SJSA1 (cell line): Measurements from ENCODE around the gene ANKRD23. TPM values are rescaled to one million over a fixed set of nuclear protein-coding genes. Genes with fewer than 3 reads are reported as not detected.
"Not testable (repeated sequence)": the region's sequence is repeated elsewhere in the genome, so short reads cannot be mapped to it uniquely, and the experiment has no call there.

ENCODE experiments used
- DNase-seq, 2 experiments: peaks; one replicate each; pipeline ENCODE4 v3.0.0-alpha.2; 2015 to 2020; ENCODE audit warnings: low spot score in 2 of 2, low read depth in 1 of 2
- H3K27ac ChIP-seq: fragments of 250-450 bp; sonication (Bioruptor Pico); 2 replicates; pipeline ENCODE4 v1.5.1; 2020; ENCODE audit warnings: mild to moderate bottlenecking, moderate library complexity
- H3K27me3 ChIP-seq: fragments of 250-450 bp; sonication (Bioruptor Pico); replicated peaks from 2 replicates; pipeline ENCODE4 v1.5.1; 2020; ENCODE audit warnings: mild to moderate bottlenecking, moderate library complexity
- H3K36me3 ChIP-seq: fragments of 250-450 bp; sonication (Bioruptor Pico); 2 replicates; pipeline ENCODE4 v1.5.1; 2020; ENCODE audit warnings: mild to moderate bottlenecking
- H3K4me1 ChIP-seq: fragments of 250-450 bp; sonication (Bioruptor Pico); replicated peaks from 2 replicates; pipeline ENCODE4 v1.6.1; 2021; ENCODE audit warnings: mild to moderate bottlenecking
- H3K4me3 ChIP-seq: fragments of 250-450 bp; sonication (Bioruptor Pico); 2 replicates; pipeline ENCODE4 v1.5.1; 2020; ENCODE audit warnings: mild to moderate bottlenecking
- H3K9me3 ChIP-seq: fragments of 250-450 bp; sonication (Bioruptor Pico); replicated peaks from 2 replicates; pipeline ENCODE4 v1.5.1; 2020; ENCODE audit warnings: mild to moderate bottlenecking
- total RNA-seq: library from RNA; depleted of rRNA; stranded (reverse); fragments of >200 nt; shearing (Covaris generic); gene quantifications from 2 replicates; pipeline ENCODE4 v1.2.3, GENCODE V29; 2014

The ANKRD23 gene
- total RNA-seq, 1 experiment from 2014 or later: 2.5 TPM

DNA sequence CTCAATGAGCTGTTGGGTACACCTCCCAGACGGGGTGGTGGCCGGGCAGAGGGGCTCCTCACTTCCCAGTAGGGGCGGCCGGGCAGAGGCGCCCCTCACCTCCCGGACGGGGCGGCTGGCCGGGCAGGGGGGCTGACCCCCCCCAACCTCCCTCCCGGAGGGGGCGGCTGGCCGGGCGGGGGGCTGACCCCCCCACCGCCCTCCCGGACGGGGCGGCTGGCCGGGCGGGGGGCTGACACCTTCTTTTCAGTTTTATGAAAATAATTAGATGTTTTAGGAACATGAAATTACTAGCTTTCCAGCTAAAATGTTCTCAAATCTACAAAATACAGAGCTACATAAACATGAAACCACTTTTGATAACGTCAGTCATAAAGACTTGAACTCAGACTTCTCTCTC is 37.9 kb downstream of the ANKRD23 start:
- H3K4me1 ChIP-seq, H3K27ac ChIP-seq, H3K27me3 ChIP-seq, H3K4me3 ChIP-seq, DNase-seq: not testable (repeated sequence)
- peaks cover 11% of the 10 kb centered on the region for H3K9me3 ChIP-seq
- peaks cover 14% of the 10 kb centered on the region for H3K36me3 ChIP-seq

DNA sequence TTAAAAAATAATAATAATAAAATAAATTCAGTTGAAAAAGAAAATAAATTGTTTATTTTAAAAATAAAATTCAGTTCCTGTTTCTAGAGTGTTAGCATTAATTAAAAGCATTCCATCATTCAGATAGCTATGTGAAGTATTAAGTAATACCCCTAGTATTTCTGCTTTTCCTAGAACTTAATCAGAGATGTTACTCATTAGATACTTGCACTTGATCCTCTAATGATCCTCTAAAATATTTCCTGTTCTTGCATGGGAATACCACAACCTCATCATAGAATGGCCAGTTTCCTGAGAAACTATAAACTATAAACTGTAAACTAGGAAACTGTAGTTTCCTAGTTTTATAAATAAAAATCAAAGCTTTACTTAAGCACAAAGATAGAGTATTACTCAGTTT is 38.8 kb downstream of the ANKRD23 start:
- Histone ChIP-seq H3K4me3 (no peak overlapping the region), H3K4me1 (no peaks in the 10 kb centered on the region), H3K9me3 (peaks cover 18% of the 10 kb centered on the region), H3K36me3 (peaks cover 24% of the 10 kb centered on the region), H3K27ac (no peak overlapping the region), H3K27me3 (no peaks in the 10 kb centered on the region)
- DNase-seq: no peak

DNA sequence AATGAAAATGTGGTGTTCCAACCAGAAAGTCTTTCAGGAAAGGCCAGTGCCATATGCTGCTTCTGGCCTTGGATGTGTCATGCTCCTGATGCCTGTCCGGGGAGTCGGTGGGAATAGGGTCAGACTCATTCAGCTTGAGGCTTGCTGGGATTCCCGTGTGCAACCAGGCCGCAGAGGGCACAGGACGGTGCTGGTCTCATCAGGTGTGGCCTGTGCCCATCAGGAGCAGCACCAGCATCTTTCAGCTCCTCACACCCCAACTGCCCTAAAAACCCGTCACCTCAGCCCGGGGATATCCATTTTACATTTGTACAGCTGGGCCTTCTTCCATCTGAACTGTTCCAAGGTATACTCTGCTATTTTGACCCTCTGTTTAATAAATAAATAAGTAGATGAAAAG is 41.1 kb downstream of the ANKRD23 start:
- no peak for DNase-seq
- no peaks in the 10 kb centered on the region for H3K27me3 ChIP-seq
- H3K9me3 ChIP-seq: peaks cover 18% of the 10 kb centered on the region
- H3K4me3 ChIP-seq: no peak overlapping the region
- H3K36me3 ChIP-seq: peaks cover 34% of the 10 kb centered on the region
- no peaks in the 10 kb centered on the region for H3K4me1 ChIP-seq
- no peak overlapping the region for H3K27ac ChIP-seq

DNA sequence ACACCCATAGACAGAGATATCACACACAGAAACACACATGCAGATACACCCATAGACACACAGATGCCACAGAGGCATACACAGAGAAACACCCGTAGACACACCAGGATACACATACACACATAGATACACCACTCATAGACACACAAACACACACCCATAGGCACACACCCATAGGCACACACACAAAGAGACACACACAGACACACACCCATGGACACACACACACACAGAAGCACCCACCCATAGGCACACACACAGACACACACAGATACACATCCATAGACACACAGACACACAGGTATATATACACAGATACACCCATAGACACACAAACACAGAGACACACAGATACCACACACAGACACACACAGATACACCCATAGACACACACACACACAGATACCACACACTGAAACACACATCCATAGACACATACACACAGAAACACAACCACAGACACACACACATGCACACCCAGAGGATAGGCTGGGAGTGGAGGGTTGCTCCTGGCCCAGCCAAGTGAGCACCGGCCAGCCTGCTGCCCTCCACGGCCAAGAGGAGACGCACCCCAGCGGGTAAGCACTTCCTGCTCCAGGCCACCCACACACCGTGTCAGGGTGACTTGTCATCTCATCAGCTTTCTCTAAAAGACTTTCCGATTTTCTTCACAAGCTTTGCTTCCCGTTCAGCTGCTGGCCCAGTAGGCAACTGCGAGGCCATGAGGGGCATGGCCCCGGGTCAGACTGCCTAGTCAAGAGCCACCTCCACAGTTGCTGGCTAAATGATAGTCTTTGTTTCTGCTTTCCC is 41.8 kb downstream of the ANKRD23 start:
- H3K4me3 ChIP-seq: no peak overlapping the region
- no peaks in the 10 kb centered on the region for H3K4me1 ChIP-seq
- peaks cover 18% of the 10 kb centered on the region for H3K9me3 ChIP-seq
- H3K27ac ChIP-seq: peak overlapping the region; percentile 85
- no peak for DNase-seq
- H3K36me3 ChIP-seq: peaks cover 34% of the 10 kb centered on the region
- H3K27me3 ChIP-seq: no peaks in the 10 kb centered on the region

DNA sequence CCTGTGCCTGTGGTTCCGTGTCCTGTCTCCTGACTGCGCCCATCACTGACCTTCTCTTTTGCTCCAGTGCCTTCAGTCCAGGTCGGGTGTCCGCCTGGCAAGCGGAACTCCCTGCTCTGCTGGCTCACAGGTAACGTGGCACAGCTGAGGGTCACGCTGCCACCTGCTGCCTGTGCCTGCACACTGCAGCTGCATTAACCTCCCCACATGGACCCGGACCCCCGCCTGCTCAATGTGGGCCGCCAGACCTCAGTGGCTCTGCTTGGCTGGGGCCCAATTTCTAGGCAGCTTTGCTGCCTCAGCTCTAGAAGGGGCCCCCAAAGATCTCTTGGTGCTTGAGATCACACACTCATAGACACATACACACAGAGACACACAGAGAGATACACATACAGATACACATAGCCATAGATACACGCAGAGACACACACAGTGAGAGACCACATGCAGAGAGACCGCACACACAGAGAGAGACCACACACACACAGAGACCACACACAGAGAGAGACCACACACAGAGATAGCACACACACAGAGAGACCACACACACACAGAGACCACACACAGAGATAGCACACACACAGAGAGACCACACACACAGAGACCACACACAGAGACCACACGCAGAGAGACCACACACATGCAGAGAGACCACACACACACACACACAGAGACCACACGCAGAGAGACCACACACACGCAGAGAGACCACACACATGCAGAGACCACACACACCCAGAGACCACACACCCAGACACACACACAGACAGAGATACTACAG is 42.6 kb downstream of the ANKRD23 start:
- Histone ChIP-seq H3K4me3 (no peak overlapping the region), H3K27ac (peak overlapping the region; percentile 85), H3K36me3 (peaks cover 34% of the 10 kb centered on the region), H3K27me3 (no peaks in the 10 kb centered on the region), H3K9me3 (peaks cover 18% of the 10 kb centered on the region), H3K4me1 (no peaks in the 10 kb centered on the region)
- DNase-seq: peak in 1 of 2 experiments; percentile 69

DNA sequence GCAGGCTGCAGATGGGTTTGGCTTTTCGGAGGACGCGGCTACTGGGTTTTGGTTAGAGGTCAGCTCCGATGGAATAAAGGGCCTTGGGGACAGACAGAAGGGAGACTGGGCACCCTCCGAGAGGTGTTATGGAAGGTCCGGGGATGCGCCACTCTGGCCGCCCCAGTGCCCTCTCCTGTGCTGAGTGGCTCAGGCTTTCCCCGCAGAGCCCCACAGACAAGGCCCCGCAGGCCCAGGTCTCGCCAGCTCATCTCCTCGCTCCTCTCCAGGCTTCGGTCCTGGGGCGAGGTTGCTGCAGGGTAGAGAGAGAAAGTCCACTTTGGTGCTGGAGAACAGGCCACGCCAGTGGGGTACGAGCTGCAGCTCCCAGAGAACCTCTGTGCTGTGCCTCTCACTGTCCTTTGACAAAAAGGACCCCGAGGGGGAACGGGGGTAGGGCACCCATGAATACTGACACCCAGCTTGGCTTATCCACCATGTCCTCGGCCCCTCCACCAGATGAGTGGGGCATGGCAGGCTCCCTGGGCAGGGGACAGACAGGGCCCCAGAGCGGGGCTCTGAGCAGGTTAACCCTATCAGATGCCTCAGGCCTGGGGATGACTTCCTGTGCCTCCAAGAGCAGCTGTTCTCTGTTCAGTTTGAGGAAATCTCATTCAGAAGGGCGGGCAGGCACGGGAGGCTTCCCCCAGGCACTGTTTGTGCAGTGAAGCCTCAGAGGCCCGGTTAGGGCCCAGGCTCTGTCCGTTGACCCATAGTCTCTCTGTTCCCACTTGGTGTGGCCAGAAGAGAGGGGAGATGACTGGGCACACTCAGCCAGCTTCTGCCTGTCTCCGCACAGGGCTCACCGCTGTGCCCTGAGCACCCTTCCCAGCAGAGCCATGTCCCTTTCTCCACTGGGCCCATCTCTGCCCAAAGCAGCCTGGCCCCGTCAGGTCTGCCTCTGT is 43.5 kb downstream of the ANKRD23 start:
- H3K36me3 ChIP-seq: peaks cover 34% of the 10 kb centered on the region
- no peak for DNase-seq
- H3K4me3 ChIP-seq: no peak overlapping the region
- H3K27me3 ChIP-seq: no peaks in the 10 kb centered on the region
- no peaks in the 10 kb centered on the region for H3K4me1 ChIP-seq
- H3K27ac ChIP-seq: peak overlapping the region; percentile 85
- peaks cover 18% of the 10 kb centered on the region for H3K9me3 ChIP-seq

DNA sequence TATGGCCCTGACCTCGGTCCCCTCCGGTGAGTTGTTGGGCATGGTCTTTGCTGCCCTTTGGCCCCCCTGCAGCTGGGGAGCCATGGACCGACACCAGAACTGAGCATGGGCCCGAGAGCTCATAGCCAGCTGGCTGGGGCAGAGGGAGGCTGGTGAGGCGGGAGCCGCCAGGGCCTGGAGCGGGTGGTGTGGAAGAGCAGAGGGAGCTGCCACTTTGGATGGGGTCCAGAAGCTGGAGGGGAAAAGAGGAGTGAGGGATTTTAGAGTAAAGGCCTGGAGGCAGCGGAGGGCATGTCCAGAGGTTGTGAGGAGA is 44.2 kb downstream of the ANKRD23 start:
- peaks cover 34% of the 10 kb centered on the region for H3K36me3 ChIP-seq
- no peak for DNase-seq
- H3K4me3 ChIP-seq: no peak overlapping the region
- H3K27me3 ChIP-seq: no peaks in the 10 kb centered on the region
- no peak overlapping the region for H3K27ac ChIP-seq
- no peaks in the 10 kb centered on the region for H3K4me1 ChIP-seq
- H3K9me3 ChIP-seq: peaks cover 18% of the 10 kb centered on the region

DNA sequence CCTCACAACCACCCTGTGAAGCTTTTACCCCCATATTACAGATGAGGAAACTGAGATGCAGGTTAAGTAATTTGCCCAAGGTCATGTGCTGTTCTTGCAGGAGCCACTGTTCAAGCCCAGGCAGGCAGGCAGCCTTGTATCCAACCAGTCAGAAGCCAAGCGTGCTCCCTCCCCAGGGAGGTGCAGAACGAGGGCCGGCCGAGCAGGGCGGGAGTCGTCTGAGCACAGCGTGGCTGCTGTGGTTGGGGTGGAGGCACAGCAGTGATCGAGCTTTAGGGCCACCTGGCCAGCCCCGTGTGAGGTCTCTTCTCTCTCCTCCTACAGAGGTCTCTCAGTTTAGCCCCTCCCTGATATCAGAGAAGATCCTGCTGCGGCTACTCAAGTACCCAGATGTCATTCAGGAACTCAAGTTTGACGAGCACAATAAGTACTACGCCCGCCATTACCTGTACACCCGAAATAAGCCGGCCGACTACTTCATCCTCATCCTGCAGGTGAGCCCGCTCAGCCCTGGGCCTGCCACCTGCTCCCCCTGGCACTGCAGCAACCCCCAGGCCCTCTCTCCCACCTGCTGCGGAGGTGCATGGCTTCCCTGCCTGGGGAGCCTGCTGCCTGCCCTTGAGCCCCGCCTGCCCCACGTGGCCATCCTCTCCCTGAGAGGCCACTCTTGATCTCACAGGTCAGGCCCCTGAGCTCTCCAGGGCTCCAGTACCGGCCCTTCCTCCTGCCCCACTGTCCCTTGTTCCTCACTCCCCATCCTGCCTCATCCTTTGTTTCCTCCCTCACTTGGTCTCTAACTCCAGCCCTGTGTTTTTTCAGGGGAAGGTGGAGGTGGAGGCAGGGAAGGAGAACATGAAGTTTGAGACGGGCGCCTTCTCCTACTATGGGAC is 44.8 kb downstream of the ANKRD23 start:
- H3K4me1 ChIP-seq: no peaks in the 10 kb centered on the region
- DNase-seq: no peak
- no peaks in the 10 kb centered on the region for H3K27me3 ChIP-seq
- H3K27ac ChIP-seq: no peak overlapping the region
- H3K4me3 ChIP-seq: no peak overlapping the region
- H3K36me3 ChIP-seq: peaks cover 34% of the 10 kb centered on the region
- peaks cover 18% of the 10 kb centered on the region for H3K9me3 ChIP-seq

DNA sequence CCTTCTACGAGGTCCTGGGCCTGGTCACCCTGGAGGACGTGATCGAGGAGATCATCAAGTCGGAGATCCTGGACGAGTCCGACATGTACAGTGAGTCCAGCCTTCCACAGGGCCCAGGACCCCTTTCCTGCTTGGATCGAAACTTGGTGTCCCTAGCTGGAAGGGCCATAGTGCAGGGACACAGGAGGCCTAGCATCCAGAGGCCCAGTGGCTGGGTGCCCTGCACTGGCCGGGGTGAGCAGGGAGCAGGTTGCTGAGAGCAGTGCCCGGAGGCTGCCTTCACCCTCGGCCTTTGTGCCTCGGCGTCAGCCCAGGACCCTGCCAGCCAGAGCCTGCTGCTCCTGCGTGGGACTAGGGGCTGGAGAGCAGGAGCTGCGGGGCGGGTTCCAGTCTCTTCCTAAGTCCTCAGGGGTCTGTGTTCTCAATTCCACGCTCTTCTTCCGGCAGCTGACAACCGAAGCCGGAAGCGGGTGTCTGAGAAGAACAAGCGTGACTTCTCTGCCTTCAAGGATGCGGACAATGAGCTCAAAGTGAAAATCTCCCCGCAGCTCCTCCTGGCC is 46.7 kb downstream of the ANKRD23 start:
- Histone ChIP-seq H3K4me3 (no peak overlapping the region), H3K9me3 (peaks cover 17% of the 10 kb centered on the region), H3K27ac (no peak overlapping the region), H3K36me3 (peaks cover 29% of the 10 kb centered on the region), H3K27me3 (no peaks in the 10 kb centered on the region), H3K4me1 (no peaks in the 10 kb centered on the region)
- DNase-seq: no peak

DNA sequence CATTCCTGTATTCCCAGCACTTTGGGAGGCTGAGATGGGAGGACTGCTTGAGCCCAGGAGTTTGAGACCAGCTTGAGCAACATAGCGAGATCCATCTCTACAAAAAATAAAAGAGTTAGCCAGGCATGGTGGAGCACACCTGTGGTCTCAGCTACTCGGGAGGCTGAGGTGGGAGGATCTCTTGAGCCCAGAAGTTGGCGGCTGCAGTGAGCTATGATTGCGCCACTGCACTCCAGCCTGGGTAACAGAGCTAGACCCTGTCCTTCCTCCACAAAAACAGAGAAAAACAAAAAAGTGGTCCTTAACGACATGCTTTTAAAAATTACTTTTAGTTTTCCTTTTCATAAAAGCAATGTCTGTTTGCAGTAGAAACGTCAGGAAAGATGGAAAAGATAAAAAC is 47.3 kb downstream of the ANKRD23 start:
- H3K9me3 ChIP-seq: peaks cover 11% of the 10 kb centered on the region
- not testable (repeated sequence) for H3K4me1 ChIP-seq

DNA sequence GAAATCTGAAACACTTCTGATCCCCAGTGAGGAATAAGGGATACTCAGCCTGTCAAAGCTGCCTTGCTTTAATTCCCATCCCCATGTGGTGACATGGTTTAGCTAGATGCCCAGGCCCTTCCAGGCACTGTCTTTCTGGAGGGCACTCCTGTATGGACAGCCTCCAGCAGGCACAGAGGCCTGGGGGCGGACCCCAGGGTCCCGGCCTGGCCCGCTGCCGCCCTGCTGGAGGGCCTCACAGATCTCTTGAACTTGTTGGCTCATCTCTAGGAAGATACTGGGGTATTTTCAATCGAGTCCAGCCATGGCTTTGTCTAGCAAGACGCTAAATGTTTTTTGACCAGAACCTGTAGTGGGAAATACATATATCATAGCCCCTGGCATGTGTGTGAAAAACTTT is 48.7 kb downstream of the ANKRD23 start:
- peaks cover 11% of the 10 kb centered on the region for H3K36me3 ChIP-seq
- no peaks in the 10 kb centered on the region for H3K27me3 ChIP-seq
- H3K27ac ChIP-seq: no peak overlapping the region
- no peak for DNase-seq
- H3K4me1 ChIP-seq: no peaks in the 10 kb centered on the region
- H3K9me3 ChIP-seq: no peaks in the 10 kb centered on the region
- H3K4me3 ChIP-seq: no peak overlapping the region

More for the DNA sequence above, 47.3 kb downstream of the ANKRD23 start:
- not testable (repeated sequence) for H3K27me3 ChIP-seq, DNase-seq, H3K27ac ChIP-seq, H3K4me3 ChIP-seq
- H3K36me3 ChIP-seq: peaks cover 23% of the 10 kb centered on the region

DNA sequence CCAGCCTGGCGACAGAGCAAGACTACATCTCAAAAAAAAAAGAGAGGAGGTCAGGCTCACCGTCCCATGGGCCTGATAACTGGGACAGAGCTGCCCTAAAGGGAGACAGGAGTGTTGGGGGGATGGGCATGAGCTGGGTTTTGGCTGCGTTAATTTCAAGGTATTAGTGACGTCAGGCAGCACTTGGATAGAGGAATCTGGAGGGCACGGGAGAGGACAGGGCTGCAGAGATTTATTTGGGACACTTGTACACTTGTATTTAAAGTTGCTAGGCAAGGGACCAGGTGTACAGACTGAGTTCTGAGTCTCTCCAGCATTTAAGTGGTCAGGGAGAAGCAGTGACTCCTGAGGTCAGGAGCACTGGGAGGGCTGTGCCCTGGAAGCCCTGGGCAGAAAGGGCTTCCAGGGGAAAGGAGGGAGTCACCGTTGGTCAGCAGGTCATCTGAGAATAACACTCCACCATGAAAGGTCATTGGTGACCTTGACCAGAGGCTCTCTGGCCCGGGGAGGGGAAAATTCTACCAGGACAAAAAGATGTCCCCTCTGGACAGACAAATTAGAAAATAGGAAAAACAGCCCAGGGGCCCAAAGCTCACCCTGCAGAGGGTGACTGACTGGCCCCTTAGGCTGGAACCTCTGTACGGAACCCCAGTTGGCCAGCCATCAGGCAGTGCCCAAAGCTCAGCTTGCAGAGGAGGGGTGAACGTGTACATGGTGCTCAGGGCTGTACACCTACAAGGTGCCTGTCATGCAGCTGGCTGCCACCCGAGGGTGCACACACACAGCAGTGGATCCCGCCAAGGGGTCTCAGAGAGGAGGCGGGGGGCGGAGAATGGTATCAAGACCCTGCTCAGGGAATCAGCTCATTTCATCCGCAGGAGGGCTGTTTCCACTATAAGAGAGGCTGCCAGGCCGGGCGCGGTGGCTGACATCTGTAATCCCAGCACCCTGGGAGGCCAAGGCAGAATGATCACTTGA is 50.8 kb downstream of the ANKRD23 start:
- DNase-seq: no peak
- Histone ChIP-seq H3K27me3 (no peaks in the 10 kb centered on the region), H3K36me3 (no peaks in the 10 kb centered on the region), H3K9me3 (no peaks in the 10 kb centered on the region), H3K4me1 (peaks cover 6% of the 10 kb centered on the region), H3K4me3 (no peak overlapping the region), H3K27ac (no peak overlapping the region)
